NCI-H2227 (cell line): Measurements from ENCODE around the gene CHD9.
"Not testable (repeated sequence)": the region's sequence is repeated elsewhere in the genome, so short reads cannot be mapped to it uniquely, and the experiment has no call there.

Experiments used
- DNase-seq: peaks from one replicate; lab custom pipeline; 2025; ENCODE audit not compliant: unreplicated experiment; lab: John Stamatoyannopoulos, UW

Gene CHD9

DNA sequence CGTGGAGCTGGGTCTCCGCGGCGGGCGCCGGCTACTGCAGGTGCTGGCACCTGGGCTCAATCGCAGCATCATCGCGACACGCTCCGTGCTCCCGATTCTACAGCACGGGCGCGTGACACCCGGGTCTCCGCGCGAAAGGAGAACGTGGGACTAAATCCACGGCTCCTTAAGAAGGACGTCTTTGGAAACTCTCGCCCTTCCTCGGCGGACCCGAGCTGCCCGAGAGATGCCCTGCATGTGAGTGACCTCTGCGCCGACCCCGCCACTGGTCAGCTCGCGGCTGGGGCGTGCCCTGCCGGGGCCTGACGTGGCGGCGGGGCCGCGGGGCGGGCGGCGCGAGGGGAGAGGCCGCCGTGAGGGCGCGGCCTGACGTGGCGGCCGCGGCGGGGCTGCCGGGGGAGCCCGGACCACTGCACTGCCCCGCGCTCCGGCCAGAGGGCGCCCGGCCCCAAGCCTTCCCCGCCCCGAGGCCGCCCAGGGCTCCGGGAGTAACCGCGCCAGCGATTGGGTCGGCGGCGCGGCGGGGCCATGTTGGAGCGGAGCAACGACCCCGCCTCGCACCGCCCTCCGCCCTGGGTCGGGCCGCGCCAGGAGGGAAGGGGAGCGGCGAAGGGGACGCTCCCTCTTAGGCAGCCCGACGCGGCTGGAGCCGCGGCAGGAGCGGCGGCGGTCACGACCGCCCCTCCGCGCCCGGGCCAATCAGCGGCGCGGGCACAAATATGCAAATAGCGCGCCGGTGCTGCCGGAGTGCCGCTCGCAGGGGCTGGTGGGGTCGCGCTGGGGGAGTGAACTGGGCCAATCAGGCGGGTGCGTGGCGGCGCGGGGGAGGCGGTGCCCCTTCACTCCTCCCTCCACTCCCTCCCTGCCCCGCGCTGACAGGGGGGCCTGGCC is 75.6 kb downstream of the CHD9 start:
- peak; percentile 95 for DNase-seq

DNA sequence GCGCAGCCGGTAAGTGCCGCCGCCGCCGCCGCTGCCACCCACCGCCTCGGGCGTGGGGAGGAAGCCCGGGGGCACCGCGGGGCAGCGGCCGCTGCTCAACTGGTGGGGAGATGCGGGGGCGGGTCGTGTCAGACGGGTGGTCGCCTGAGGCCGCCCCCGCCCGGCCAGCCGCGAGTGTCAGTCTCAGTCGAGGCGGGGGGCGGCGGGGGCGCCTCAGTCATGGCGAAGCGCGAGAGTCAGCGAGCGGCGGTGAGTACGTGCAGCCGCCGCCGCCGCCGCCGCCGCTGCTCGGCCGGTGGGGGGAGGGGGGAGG is 76.2 kb downstream of the CHD9 start:
- DNase-seq: peak; percentile 54

DNA sequence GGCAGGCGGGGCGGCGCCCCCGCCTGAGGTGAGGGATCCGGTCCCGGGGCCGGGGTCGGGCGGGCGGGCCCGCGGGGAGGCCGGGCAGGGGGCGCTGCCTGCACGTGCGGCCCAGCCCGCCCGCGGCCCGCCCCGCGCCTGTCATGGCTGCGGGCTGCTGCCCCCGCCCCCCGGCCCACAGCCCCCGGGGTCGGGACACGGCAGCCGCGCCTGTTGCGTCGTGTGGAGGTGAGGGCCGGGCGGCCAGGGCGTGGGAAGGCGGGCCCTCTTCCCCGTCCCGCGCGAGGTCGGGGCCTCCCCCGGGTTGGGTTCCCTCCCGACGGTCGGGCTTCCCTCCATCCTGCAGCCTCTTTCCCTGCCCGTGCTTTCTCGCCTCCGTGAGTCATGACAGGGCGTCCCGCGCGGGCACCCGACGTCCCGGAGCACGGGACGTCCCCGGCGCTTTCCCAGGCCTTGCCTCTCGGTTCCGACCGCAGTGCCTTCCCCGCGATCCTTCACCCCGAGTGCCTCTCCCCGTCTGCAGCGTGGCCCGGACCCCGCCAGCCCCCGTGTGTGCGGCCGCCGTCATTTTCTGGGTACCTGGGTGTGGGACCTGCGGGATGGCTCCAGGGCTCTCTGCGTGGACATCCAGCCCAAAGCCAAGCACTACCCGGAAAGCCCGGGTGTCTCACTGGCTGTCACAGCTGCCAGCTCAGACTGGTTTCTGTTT is 76.7 kb downstream of the CHD9 start:
- peak; percentile 28 for DNase-seq

DNA sequence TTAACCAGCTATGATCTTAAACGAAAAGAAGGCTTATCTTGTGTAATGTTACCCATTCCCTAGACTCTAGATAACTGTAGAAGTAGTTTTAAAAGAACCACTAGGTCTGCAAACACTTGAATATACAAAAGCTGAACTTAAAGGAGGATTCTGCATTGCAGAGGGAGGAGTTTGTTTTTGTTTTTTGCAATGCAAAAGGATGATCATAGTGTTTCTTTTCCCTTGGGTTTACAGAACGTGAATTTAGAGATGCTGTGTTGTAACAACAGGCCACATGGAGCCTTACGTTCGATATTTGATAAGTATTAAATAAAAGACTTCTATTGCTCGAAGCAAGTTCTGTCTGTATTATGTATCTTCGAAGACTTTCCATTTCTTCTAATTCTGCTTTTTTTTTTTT is 77.6 kb downstream of the CHD9 start:
- DNase-seq: no peak

DNA sequence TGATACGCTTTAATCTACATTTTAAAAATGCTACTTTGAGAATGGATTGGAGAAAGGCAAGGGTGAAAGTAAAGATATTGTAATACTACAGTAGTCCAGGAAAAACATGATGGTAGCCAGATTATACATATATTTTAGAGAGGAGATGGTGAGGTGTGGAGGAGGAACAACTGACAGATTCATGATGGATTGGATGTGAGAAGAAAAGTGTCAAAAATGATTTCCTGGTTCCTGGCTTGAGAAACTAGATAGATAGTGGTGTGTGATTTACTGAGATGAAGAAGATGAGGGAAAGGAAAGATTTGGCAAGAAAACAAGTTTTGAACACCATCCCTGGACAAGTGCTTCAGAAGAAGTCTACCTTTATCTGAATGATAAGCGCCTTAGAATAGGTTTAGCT is 80.5 kb downstream of the CHD9 start:
- no peak for DNase-seq

GRCh38 chr16:53142823-53143568 is 88.2 kb downstream of the CHD9 start:
- no peak for DNase-seq

DNA sequence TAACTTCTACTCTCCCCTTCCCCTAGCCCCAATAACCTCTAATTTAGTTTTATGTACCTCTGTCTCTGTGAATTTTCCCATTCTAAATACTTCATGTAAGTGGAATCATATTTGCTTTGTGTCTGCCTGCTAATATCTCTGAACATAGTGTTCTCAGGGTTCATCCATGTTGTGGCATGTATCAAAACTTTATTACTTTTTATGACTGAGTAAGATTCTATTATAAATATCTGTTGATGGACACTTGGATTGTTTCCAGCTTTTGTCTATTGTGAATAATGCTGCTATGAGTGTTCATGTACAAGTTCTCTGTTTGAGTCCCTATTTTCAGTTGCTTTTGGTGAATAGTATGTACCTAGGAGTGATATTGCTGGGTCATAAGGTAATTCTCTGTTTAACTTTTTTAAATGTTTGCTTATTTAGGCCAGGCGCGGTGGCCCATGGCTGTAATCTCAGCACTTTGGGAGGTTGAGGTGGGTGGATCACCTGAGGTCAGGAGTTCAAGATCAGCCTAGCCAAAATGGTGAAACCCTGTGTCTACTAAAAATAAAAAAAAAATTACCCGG is 92.8 kb downstream of the CHD9 start:
- no peak for DNase-seq

DNA sequence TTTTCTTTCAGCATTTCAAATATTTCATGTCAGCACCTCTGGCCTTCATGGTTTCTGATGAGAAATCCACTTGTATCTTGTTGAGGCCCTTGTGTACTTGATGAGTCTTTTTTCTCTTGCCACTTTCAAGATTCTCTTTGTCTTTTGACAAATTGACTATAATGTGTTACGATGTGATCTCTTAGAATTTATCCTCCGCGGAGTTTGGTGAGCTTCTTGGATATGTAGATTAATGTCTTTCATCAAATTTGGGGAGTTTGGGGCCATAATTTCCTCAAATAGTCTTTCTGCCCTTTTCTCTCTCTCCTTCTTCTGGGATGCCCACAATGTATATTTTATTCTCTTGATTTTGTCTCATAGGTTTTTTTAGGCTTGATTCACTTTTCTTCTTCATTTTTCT is 96.0 kb downstream of the CHD9 start:
- DNase-seq: no peak

DNA sequence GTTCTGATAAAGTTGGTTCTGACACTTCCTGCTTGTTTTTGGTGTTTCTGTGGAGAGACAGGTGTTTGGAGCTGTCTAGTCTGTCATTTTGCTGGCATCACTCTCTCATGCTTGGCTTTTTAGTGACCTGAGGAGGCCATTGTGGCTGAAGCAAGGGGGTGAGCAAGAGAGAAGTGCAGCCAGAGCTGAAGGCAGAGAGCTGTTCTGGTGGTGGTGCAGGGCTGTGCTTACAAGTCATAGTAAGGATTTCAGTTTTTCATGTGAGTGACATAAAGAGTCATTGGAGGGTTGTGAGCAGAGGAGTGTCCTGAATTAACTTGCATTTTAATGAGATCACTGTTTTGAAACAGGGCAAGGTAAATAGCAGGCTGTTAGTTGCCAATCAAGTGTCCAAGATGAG is 97.5 kb downstream of the CHD9 start:
- no peak for DNase-seq

DNA sequence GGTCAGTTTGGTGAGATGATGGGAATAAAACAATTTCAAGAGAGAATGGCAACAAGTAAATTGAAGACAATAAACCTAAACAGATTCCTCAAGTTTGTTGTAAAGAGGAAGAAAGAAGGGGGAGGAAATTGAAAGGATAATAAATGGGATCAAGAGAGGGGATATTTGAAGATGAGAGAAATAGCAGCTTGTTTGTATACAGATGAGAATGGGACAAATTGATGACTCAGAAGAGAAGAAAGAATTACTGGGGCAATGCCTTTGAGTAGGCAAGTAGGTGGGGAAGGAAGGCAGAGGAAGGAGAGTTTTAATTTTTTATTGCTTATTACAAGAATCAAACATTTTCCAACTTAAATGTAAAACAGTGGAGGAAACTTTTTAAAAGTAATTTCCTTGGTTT is 98.3 kb downstream of the CHD9 start:
- DNase-seq: no peak

DNA sequence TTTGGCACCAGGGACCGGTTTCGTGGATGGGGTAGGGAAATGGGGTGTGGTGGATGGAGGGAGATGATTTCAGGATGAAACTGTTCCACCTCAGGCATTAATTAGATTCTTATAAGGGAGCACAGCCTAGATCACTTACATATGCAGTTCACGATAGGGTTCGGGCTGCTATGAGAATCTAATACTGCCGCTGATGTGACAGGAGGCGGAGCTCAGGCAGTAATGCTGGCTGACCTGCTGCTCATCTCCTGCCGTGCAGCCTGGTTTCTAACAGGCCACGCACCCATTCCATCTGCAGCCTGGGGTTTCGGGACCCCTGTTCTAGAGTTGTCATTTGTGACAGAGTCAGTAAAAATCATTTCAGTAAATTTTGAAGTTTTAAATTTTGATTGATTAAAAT is 99.7 kb downstream of the CHD9 start:
- peak; percentile 4 for DNase-seq

- DNase-seq: peak; percentile 7
Observed at GRCh38 chr16:53156516-53156915, 101.7 kb downstream of the CHD9 start.

GRCh38 chr16:53159781-53160436 is 105.1 kb downstream of the CHD9 start:
- DNase-seq: peak; percentile 28

GRCh38 chr16:53166099-53166498 is 111.3 kb downstream of the CHD9 start:
- DNase-seq: no peak

- no peak for DNase-seq
Observed at GRCh38 chr16:53168744-53169143, 114.0 kb downstream of the CHD9 start.

GRCh38 chr16:53172517-53172916 is 117.7 kb downstream of the CHD9 start:
- no peak for DNase-seq

GRCh38 chr16:53175118-53175517 is 120.3 kb downstream of the CHD9 start:
- no peak for DNase-seq

- DNase-seq: no peak
Observed at GRCh38 chr16:53176434-53176833, 121.6 kb downstream of the CHD9 start.

DNA sequence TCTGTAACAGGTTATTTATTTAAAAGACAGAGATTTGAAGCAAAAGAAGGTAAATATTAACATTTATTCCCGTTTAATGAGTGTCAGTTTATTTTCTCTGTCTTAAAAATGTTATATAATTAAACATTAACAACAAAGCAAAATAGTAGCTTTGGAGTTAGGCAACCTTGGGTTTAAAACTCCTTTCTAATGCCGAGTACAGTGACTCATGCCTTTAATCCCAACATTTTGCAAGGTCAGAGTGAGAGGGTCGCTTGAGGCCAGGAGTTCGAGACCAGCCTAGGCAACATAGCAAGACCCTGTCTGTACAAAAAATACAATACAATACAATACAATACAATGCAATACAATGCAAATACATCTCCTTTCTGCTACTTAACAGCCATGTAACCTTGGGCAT is 128.7 kb downstream of the CHD9 start:
- no peak for DNase-seq

DNA sequence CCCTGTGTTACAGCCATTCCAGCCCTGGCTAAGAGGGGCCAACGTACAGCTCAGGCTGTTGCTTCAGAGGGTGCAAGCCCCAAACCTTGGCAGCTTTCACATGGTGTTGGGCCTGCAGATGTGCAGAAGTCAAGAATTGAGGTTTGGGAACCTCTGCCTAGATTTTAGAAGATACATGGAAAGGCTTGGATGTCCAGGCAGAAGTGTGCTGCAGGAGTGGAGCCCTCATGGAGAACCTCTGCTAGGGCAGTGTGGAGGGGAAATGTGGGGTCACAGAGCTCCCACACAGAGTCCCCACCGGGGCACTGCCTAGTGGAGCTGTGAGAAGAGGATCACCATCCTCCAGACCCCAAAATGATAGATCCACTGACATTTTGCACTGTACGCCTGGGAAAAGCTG is 130.9 kb downstream of the CHD9 start:
- not testable (repeated sequence) for DNase-seq

DNA sequence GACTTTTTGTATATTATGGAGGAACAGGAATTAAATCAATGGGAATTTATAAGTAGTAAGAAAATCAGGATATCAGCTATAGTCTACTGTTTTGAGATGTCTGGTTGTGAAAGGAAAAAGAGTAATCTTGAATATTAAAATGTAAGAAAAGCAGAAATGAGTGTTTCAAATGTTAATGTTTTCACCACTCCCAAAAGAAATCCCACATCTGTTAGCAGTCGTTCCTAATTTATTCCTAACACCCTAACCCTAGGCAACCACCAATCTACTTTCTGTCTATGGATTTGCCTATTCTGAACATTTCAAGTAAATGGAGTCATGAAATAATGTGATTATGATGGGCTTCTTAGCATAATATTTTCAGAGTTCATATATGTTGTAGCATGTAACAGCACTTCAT is 133.0 kb downstream of the CHD9 start:
- DNase-seq: no peak
